SK-N-SH treated with all-trans-retinoic acid at 6 μM for 48 hours (cell line): ENCODE measurements around the gene CACNA2D2.

Source experiments
- BACH2 ChIP-seq: fragments of 250-450 bp; sonication (Bioruptor Pico); IDR thresholded peaks from 2 replicates; pipeline ENCODE4 v1.9.0; 2021; ENCODE audit warnings: mild to moderate bottlenecking, borderline replicate concordance
- ESRRG ChIP-seq: fragments of 250-450 bp; sonication (Bioruptor Pico); IDR thresholded peaks from 2 replicates; pipeline ENCODE4 v1.6.1; 2021; ENCODE audit warnings: mild to moderate bottlenecking
- GLIS3 ChIP-seq: fragments of 250-450 bp; sonication (Bioruptor Pico); IDR thresholded peaks from 2 replicates; pipeline ENCODE4 v1.5.0; 2020; ENCODE audit warnings: mild to moderate bottlenecking, moderate library complexity
- ISL1 ChIP-seq: fragments of 250-450 bp; sonication (Bioruptor Pico); IDR thresholded peaks from 2 replicates; pipeline ENCODE4 v2.1.2; 2022; ENCODE audit warnings: mild to moderate bottlenecking, moderate library complexity
- OSR1 ChIP-seq: fragments of 250-450 bp; sonication (Bioruptor Pico); IDR thresholded peaks from 2 replicates; pipeline ENCODE4 v1.8.0; 2022; ENCODE audit warnings: moderate library complexity, mild to moderate bottlenecking, inconsistent platforms
- PATZ1 ChIP-seq: fragments of 250-450 bp; sonication (Bioruptor Pico); IDR thresholded peaks from 2 replicates; pipeline ENCODE4 v1.8.0; 2020; ENCODE audit warnings: mild to moderate bottlenecking, moderate library complexity, borderline replicate concordance
- ZFP3 ChIP-seq: fragments of 250-450 bp; sonication (Bioruptor Pico); IDR thresholded peaks from 2 replicates; pipeline ENCODE4 v1.5.0; 2020; ENCODE audit warnings: mild to moderate bottlenecking, moderate library complexity
- ZFP30 ChIP-seq: fragments of 450-650 bp; formaldehyde crosslinking; IDR thresholded peaks from 2 replicates; pipeline ENCODE4 v1.5.0; 2022; ENCODE audit warnings: mild to moderate bottlenecking, moderate library complexity
- TF ChIP-seq, protein P1 (sequence below): fragments of 250-450 bp; sonication (Bioruptor Pico); IDR thresholded peaks from 2 replicates; pipeline ENCODE4 v1.5.1; 2020; ENCODE audit warnings: low read depth, mild to moderate bottlenecking, moderate library complexity

- TF ChIP-seq, protein P1, sequence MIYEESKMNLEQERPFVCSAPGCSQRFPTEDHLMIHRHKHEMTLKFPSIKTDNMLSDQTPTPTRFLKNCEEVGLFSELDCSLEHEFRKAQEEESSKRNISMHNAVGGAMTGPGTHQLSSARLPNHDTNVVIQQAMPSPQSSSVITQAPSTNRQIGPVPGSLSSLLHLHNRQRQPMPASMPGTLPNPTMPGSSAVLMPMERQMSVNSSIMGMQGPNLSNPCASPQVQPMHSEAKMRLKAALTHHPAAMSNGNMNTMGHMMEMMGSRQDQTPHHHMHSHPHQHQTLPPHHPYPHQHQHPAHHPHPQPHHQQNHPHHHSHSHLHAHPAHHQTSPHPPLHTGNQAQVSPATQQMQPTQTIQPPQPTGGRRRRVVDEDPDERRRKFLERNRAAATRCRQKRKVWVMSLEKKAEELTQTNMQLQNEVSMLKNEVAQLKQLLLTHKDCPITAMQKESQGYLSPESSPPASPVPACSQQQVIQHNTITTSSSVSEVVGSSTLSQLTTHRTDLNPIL, result no peak
- no peak for TF ChIP-seq ESRRG (CRISPR knock-in tag)
- no peak for TF ChIP-seq ZFP30 (CRISPR knock-in tag)
- TF ChIP-seq ISL1, result no peak
- TF ChIP-seq OSR1 (CRISPR knock-in tag), result no peak
- no peak for TF ChIP-seq BACH2 (CRISPR knock-in tag)
- no peak for TF ChIP-seq GLIS3 (CRISPR knock-in tag)
- TF ChIP-seq PATZ1, result no peak
- no peak for TF ChIP-seq ZFP3 (CRISPR knock-in tag)
Measured at GRCh38 chr3:50345586-50346234, 157.7 kb downstream of the CACNA2D2 start, which contains the start of gene ZMYND10.
